Prostate gland (tissue), 2 donors: ENCODE measurements around the gene CYTH1. TPM values are rescaled to one million over a fixed set of nuclear protein-coding genes. Genes with fewer than 3 reads are reported as not detected.

Source experiments
- DNase-seq: peaks from one replicate; pipeline ENCODE4 v3.0.0-alpha.2; 2019; ENCODE audit warnings: low spot score
- H3K27ac ChIP-seq, 2 donors: fragments of 200-600 bp; sonication (generic); 2 replicates each; pipeline ENCODE4 v1.5.1; 2017 to 2019
- H3K27me3 ChIP-seq: fragments of 200-600 bp; sonication (generic); replicated peaks from 2 replicates; pipeline ENCODE4 v1.5.1; 2019; ENCODE audit not compliant: insufficient read depth
- H3K36me3 ChIP-seq, 2 donors: fragments of 200-600 bp; sonication (generic); 1 replicate in 1 of 2; 2 replicates in 1 of 2; pipeline versions ENCODE4 v1.5.1 to v1.8.1; 2017 to 2019
- H3K4me1 ChIP-seq: fragments of 200-600 bp; sonication (generic); replicated peaks from 2 replicates; pipeline ENCODE4 v1.5.1; 2019
- H3K4me3 ChIP-seq, 2 donors: fragments of 200-600 bp; sonication (generic); 2 replicates each; pipeline ENCODE4 v1.5.1; 2017 to 2019
- H3K9me3 ChIP-seq: fragments of 200-600 bp; sonication (generic); 2 replicates; pipeline ENCODE4 v1.5.1; 2017
- CTCF ChIP-seq, 4 experiments: fragments of 200-600 bp in 2 of 4; fragments of 450-650 bp in 2 of 4; sonication (generic) in 2 of 4; IDR thresholded peaks; 1 replicate in 3 of 4; 2 replicates in 1 of 4; pipeline ENCODE4 v1.5.1; 2016 to 2019; ENCODE audit warnings: antibody characterized with exemption in 4 of 4, mild to moderate bottlenecking in 2 of 4, moderate library complexity in 2 of 4
- POLR2A ChIP-seq: fragments of 450-650 bp; IDR thresholded peaks from one replicate; pipeline ENCODE4 v1.6.1; 2016; ENCODE audit warnings: antibody characterized with exemption, mild to moderate bottlenecking
- POLR2AphosphoS5 ChIP-seq: sonication (generic); formaldehyde crosslinking; IDR thresholded peaks from one replicate; pipeline ENCODE4 v1.6.1; 2017; ENCODE audit warnings: antibody characterized with exemption
- WGBS: methylation state at CpG from one replicate; pipeline ENCODE4 v1.1.5; 2018; 5-methylcytosine and 5-hydroxymethylcytosine counted together
- intact Hi-C: fragments of 100-400 bp; cut with DNase I; formaldehyde crosslinking; loops from one replicate; pipeline ENCODE4 v1.14.2; 2022
- total RNA-seq, 2 donors: library from RNA; depleted of rRNA; stranded (reverse); fragments of >200 nt; gene quantifications; one replicate each; pipeline ENCODE4 v1.1.0, GENCODE V29; 2016

CYTH1 gene
- total RNA-seq, 2 donors from 2014 or later, result 65.2 to 73.9 TPM

- Histone ChIP-seq H3K4me3 (no peak overlapping the region), H3K27me3 (no peaks in the 10 kb centered on the region), H3K4me1 (peaks cover 3% of the 10 kb centered on the region), H3K9me3 (no peaks in the 10 kb centered on the region), H3K36me3 (no peaks in the 10 kb centered on the region), H3K27ac (no peak overlapping the region)
- intact Hi-C loops, result no loop called here
- DNase-seq, result no peak
- TF ChIP-seq POLR2A (no peak), POLR2AphosphoS5 (no peak), CTCF (IDR thresholded peaks at IDR 0.05) (no peak)
- 57% methylated on average over 17 of the region's 17 CpGs for WGBS
Measured at GRCh38 chr17:78661093-78661770, 120.8 kb downstream of the CYTH1 start.

GRCh38 chr17:78659546-78659945 is 122.5 kb downstream of the CYTH1 start:
- no peak for DNase-seq
- no peaks in the 10 kb centered on the region for H3K27me3 ChIP-seq
- no peaks in the 10 kb centered on the region for H3K36me3 ChIP-seq
- no peak overlapping the region for H3K4me3 ChIP-seq
- H3K9me3 ChIP-seq, result no peaks in the 10 kb centered on the region
- no peak overlapping the region for H3K27ac ChIP-seq
- TF ChIP-seq POLR2AphosphoS5 (no peak), POLR2A (no peak), CTCF (IDR thresholded peaks at IDR 0.05) (no peak)
- WGBS, result 95% methylated on average over 12 of the region's 12 CpGs
- intact Hi-C loops, result no loop called here
- no peaks in the 10 kb centered on the region for H3K4me1 ChIP-seq

- 58% methylated on average over 18 of the region's 18 CpGs for WGBS
- H3K27ac ChIP-seq, result no peak overlapping the region
Measured at GRCh38 chr17:78658281-78658785, 123.7 kb downstream of the CYTH1 start.

GRCh38 chr17:78655251-78655940 is 126.7 kb downstream of the CYTH1 start:
- DNase-seq, result no peak
- no peaks in the 10 kb centered on the region for H3K27me3 ChIP-seq
- intact Hi-C loops, result no loop called here
- no peak overlapping the region for H3K4me3 ChIP-seq
- H3K27ac ChIP-seq, result no peak overlapping the region
- TF ChIP-seq CTCF (IDR thresholded peaks at IDR 0.05) (no peak), POLR2AphosphoS5 (no peak), POLR2A (no peak)
- no peaks in the 10 kb centered on the region for H3K9me3 ChIP-seq
- no peaks in the 10 kb centered on the region for H3K4me1 ChIP-seq
- H3K36me3 ChIP-seq, result no peaks in the 10 kb centered on the region
- 87% methylated on average over 9 of the region's 9 CpGs for WGBS

More at GRCh38 chr17:78658281-78658785, 123.7 kb downstream of the CYTH1 start:
- no peak overlapping the region for H3K4me3 ChIP-seq
- no peaks in the 10 kb centered on the region for H3K27me3 ChIP-seq
- H3K4me1 ChIP-seq, result no peaks in the 10 kb centered on the region
- H3K9me3 ChIP-seq, result no peaks in the 10 kb centered on the region
- intact Hi-C loops, result no loop called here
- H3K36me3 ChIP-seq, result no peaks in the 10 kb centered on the region
- TF ChIP-seq POLR2A, result no peak
- TF ChIP-seq POLR2AphosphoS5, result no peak
- no peak for TF ChIP-seq CTCF (IDR thresholded peaks at IDR 0.05)
- no peak for DNase-seq
